Breast epithelium (tissue), 4 donors: ENCODE data around the gene PDSS2. TPM values are rescaled to one million over a fixed set of nuclear protein-coding genes. Genes with fewer than 3 reads are reported as not detected.

ENCODE experiments used
- DNase-seq, 2 donors: peaks; one replicate each; pipeline ENCODE4 v3.0.0-alpha.2; 2019; ENCODE audit warnings: low spot score in 2 of 2
- H3K27ac ChIP-seq, 2 donors: fragments of 200-600 bp; sonication (generic) in 1 of 2; one replicate each; pipeline ENCODE4 v1.5.1; 2016 to 2019; ENCODE audit warnings: mild to moderate bottlenecking in 1 of 2
- H3K27me3 ChIP-seq, 2 donors: fragments of 200-600 bp; sonication (generic) in 1 of 2; one replicate each; pipeline versions ENCODE4 v1.5.1 to v1.6.0; 2017 to 2019; ENCODE audit warnings: control low read depth in 1 of 2, mild to moderate bottlenecking in 1 of 2
- H3K36me3 ChIP-seq: fragments of 200-600 bp; one replicate; pipeline ENCODE4 v1.5.1; 2019
- H3K4me1 ChIP-seq, 2 donors: fragments of 200-600 bp; sonication (generic); one replicate each; pipeline ENCODE4 v1.5.1; 2016 to 2019; ENCODE audit warnings: control low read depth in 1 of 2
- H3K4me3 ChIP-seq, 3 donors: fragments of 200-600 bp; sonication (generic); 1 replicate in 2 of 3; 2 replicates in 1 of 3; pipeline ENCODE4 v1.5.1; 2016 to 2019; ENCODE audit warnings: mild to moderate bottlenecking in 3 of 3, moderate library complexity in 2 of 3
- H3K9me3 ChIP-seq, 2 donors: fragments of 200-600 bp; sonication (generic) in 1 of 2; one replicate each; pipeline ENCODE4 v1.5.1; 2016 to 2019; ENCODE audit warnings: control low read depth in 1 of 2
- POLR2A ChIP-seq: fragments of 450-650 bp; IDR thresholded peaks from one replicate; pipeline ENCODE4 v1.6.1; 2016; ENCODE audit warnings: antibody characterized with exemption, mild to moderate bottlenecking, moderate library complexity
- POLR2AphosphoS5 ChIP-seq, 3 donors: sonication (generic); formaldehyde crosslinking; IDR thresholded peaks; one replicate each; pipeline ENCODE4 v1.6.1; 2017; ENCODE audit warnings: antibody characterized with exemption in 3 of 3
- intact Hi-C: fragments of 100-400 bp; cut with DNase I; formaldehyde crosslinking; loops from one replicate; pipeline ENCODE4 v1.15.1; 2023; ENCODE audit warnings: low total_unique reads
- total RNA-seq, 3 donors: library from RNA; depleted of rRNA; stranded (reverse); fragments of >200 nt; gene quantifications; one replicate each; pipeline ENCODE4 v1.1.0, GENCODE V29; 2016
- TF ChIP-seq, protein P1 (sequence below), 3 donors: fragments of 450-650 bp; IDR thresholded peaks; one replicate each; pipeline ENCODE4 v1.5.1; 2016 to 2017; ENCODE audit warnings: antibody characterized with exemption in 3 of 3, mild to moderate bottlenecking in 3 of 3, moderate library complexity in 3 of 3

The PDSS2 gene
- total RNA-seq, 3 donors from 2014 or later, result 6.9 to 13.5 (median 11.1) TPM

DNA sequence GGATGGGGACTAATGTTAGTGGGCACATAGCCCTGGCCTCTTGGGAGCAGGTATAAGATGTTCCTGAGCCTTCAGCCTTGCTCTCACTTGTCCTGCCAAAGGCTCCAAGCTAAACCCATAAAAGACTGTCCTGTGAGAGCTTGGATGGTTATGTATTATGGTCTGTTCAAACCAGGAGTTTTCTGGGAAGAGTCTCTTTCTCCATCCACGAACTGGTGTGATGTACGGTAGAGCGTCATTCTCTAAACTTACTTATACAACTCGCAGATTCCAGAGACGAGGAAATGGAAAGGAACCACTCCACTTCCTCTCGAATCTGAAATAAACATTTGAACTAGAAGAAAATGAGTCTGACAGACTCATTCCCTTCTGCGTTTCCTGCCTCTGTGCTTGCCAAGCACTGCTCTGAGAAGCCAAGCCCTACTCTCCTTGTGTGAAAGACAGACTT lies 35.9 kb upstream of the PDSS2 start:
- peak overlapping the region; percentile 43 to 81 for H3K27ac ChIP-seq
- DNase-seq, result no peak
- H3K4me3 ChIP-seq, result peak overlapping the region in 1 of 3 donors; percentile 17
- H3K4me1 ChIP-seq, result no peaks in the 10 kb centered on the region
- no peaks in the 10 kb centered on the region for H3K9me3 ChIP-seq
- TF ChIP-seq POLR2AphosphoS5 (IDR thresholded peaks at IDR 0.05) (no peak), POLR2A (no peak)
- TF ChIP-seq, protein P1, sequence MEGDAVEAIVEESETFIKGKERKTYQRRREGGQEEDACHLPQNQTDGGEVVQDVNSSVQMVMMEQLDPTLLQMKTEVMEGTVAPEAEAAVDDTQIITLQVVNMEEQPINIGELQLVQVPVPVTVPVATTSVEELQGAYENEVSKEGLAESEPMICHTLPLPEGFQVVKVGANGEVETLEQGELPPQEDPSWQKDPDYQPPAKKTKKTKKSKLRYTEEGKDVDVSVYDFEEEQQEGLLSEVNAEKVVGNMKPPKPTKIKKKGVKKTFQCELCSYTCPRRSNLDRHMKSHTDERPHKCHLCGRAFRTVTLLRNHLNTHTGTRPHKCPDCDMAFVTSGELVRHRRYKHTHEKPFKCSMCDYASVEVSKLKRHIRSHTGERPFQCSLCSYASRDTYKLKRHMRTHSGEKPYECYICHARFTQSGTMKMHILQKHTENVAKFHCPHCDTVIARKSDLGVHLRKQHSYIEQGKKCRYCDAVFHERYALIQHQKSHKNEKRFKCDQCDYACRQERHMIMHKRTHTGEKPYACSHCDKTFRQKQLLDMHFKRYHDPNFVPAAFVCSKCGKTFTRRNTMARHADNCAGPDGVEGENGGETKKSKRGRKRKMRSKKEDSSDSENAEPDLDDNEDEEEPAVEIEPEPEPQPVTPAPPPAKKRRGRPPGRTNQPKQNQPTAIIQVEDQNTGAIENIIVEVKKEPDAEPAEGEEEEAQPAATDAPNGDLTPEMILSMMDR (IDR thresholded peaks at IDR 0.05), result no peak
- H3K36me3 ChIP-seq, result no peaks in the 10 kb centered on the region
- H3K27me3 ChIP-seq, result peaks cover 0 to 29% of the 10 kb centered on the region in 2 donors
- intact Hi-C loops, result no loop called here

DNA sequence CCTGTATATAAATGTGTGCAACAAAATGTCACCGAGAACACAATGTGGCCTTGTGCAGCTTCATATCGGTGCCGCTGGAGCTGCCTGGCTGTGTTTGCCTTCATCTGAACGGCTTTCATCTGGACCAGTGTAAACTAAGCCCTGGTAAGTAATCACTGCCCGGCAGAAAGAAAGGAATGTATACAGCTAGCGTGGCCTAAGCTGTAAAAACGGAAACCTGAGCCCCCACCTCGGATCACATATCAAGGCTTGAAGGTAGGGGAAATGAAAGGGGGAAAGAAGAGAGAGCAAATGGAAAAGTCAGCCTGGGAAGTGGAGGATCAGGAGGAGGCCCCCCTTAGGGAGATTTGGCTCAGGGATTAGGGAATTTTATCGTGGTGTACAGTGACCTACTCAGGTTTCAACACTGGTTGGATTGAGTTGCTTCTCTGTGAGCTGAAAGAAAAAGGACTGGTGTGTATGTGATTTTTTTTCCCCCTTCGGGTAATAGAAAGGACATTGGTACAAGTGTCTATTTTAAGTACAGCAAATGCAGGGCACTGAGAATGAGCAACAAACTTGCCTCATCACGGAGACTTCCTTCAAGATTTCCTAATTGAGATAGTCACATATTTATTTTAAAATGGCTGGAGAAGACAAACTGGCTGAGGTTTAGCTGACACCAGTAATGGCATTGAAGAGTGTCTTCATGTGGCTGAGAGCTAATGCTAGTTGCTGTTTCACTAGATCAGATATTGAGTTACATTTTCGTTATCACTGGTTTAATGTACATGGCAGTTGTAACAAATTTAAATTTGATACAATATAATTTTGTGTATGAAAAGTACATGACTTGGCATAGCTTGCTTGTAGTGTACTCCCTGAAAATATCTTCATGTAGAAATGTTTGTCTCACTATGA lies 34.0 kb upstream of the PDSS2 start:
- peak overlapping the region; percentile 50 to 62 for H3K27ac ChIP-seq
- peaks cover 0 to 41% of the 10 kb centered on the region in 2 donors for H3K27me3 ChIP-seq
- no peaks in the 10 kb centered on the region for H3K9me3 ChIP-seq
- no peak for DNase-seq
- H3K4me3 ChIP-seq, result peak overlapping the region in 2 of 3 donors; percentile 72 to 75
- H3K36me3 ChIP-seq, result no peaks in the 10 kb centered on the region
- intact Hi-C loops, result no loop called here
- TF ChIP-seq POLR2A (no peak), POLR2AphosphoS5 (IDR thresholded peaks at IDR 0.05) (no peak)
- TF ChIP-seq, protein P1 (IDR thresholded peaks at IDR 0.05), result no peak
- peaks cover 0 to 4% of the 10 kb centered on the region in 2 donors for H3K4me1 ChIP-seq

GRCh38 chr6:107491760-107492660 lies 32.6 kb upstream of the PDSS2 start:
- Histone ChIP-seq H3K27me3 (peaks cover 0 to 52% of the 10 kb centered on the region in 2 donors), H3K9me3 (no peaks in the 10 kb centered on the region), H3K4me1 (peaks cover 0 to 4% of the 10 kb centered on the region in 2 donors), H3K36me3 (no peaks in the 10 kb centered on the region), H3K27ac (no peak overlapping the region), H3K4me3 (peak overlapping the region; percentile 72 to 78 (median 75))
- peak in 1 of 2 donors; percentile 22 for DNase-seq
- intact Hi-C loops, result no loop called here
- TF ChIP-seq POLR2A (no peak), POLR2AphosphoS5 (IDR thresholded peaks at IDR 0.05) (peak in 1 of 3 donors; percentile 9)
- TF ChIP-seq, protein P1 (IDR thresholded peaks at IDR 0.05), result no peak

GRCh38 chr6:107491138-107491609 lies 31.8 kb upstream of the PDSS2 start:
- intact Hi-C loops, result no loop called here

More at GRCh38 chr6:107491138-107491609, 31.8 kb upstream of the PDSS2 start:
- no peaks in the 10 kb centered on the region for H3K9me3 ChIP-seq
- H3K36me3 ChIP-seq, result no peaks in the 10 kb centered on the region
- TF ChIP-seq POLR2A (no peak), POLR2AphosphoS5 (IDR thresholded peaks at IDR 0.05) (no peak)
- TF ChIP-seq, protein P1 (IDR thresholded peaks at IDR 0.05), result no peak
- DNase-seq, result peak in 1 of 2 donors; percentile 34
- peak overlapping the region; percentile 74 to 85 for H3K27ac ChIP-seq
- H3K4me1 ChIP-seq, result peaks cover 0 to 4% of the 10 kb centered on the region in 2 donors
- peaks cover 0 to 49% of the 10 kb centered on the region in 2 donors for H3K27me3 ChIP-seq
- H3K4me3 ChIP-seq, result peak overlapping the region; percentile 72 to 78 (median 75)
